HG03354 (cell line): ENCODE results near the gene AKIRIN2.
A peak's percentile ranks its signal among the peaks of the same experiment; 100 is the strongest.

ENCODE experiments used
- ATAC-seq: cut with Tn5 transposase; IDR thresholded peaks from one replicate; pipeline ENCODE4 v1.9.1; 2021; ENCODE audit warnings: mild to moderate bottlenecking; ENCODE audit not compliant: unreplicated experiment, poor library complexity, severe bottlenecking

Gene AKIRIN2

DNA sequence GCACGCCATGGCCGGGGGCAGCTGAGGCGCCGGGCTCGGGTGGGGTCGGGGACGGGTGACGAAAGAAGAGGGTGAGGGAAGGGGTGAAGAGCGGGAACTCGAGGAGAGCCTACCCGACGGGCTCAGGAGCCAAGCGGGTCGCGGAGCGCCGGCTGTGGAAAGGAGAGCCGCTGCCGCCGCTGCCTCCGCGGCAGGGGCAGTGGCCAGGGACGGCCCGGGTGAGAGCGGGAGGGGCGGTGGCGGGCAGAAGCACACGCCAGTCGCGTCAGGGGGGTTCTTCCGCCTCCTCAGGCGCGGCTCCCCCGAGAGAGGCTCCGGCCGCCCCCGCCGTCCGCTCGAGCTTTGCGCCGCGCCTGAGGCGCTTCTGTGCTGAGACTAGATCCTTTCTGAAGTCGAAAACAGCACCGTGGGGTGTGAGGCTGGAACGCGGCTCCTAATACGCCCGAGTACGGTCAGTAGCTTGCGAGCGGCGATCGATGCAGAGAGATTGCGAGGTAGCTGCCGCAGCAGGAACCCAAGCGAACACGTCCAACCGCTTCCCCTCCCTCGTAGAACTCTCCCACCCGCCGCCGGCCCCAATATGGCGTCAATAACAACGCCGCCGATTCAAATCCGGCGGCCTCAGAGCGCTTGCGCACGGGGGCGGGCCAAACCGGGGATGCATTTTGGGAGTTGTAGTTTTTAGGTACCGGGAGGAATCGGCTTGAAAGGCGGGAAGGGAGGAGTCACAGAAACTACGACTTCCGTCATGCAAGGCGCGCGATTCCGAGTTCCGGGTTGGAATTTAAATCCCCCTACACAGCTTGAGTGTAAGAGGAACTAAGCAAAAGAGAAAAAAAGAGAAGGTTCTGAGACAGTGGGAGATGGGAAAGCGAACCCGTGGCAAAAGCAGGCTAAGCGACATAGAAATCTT is at the start of gene AKIRIN2:
Gene AKIRIN2 (minus strand): TSS at position 558 of the 913 bp plus-strand sequence. CDS start 549 bp downstream, at position 9.
- peak; percentile 71 for ATAC-seq

DNA sequence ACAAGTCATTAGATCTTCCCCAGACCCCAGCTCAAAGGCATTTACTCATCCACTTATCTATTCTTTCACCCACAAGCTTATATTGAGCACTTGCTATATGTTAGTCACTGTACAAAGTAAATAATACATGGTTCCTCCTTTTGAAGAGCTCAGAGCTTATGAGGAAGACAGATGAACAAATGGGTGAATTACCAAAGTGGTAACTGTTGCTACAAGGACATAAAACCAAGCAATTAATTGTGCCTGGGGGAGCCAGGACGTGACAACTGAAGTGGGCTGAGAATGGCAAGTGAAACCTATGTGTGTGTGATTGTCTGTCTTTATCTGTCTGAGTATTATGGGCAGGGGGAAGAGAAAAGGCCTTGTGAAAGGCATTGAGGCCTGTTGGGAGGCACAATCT is 45.6 kb upstream of the AKIRIN2 start:
- no peak for ATAC-seq

DNA sequence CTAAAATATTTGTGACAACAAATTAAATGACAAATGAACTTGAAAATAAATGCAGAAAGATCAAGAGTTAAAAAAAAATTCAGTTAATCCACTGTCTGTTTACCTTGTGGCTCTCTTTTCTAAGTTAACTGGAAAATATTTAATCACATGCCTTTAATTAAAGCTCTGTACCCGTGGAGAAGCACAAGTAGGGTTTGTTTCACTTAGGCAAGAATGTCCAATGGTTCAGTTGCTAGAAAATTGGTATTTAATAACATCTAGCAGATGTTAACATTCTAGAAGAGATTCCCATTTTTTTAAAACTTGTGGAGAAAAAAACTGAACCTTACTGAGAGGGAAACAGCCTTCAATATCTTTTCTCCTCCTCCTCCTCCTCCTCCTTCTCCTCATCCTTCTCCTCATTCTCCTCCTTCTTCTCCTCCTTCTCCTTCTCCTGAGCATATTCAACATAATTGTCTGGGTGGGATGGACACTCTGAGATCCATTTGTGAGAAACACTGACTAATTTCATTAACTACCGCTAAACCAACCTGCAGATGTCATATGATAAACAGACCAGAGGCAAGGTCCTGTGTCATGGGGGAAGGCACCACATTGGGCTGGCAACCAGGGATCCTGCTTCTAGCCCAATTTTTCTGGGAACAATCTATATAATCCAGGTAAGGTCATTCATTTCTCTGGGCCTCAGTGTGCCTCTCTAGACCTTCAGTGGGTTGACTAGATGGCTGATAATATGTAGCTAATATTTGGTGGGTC is 44.1 kb upstream of the AKIRIN2 start:
- ATAC-seq = no peak

DNA sequence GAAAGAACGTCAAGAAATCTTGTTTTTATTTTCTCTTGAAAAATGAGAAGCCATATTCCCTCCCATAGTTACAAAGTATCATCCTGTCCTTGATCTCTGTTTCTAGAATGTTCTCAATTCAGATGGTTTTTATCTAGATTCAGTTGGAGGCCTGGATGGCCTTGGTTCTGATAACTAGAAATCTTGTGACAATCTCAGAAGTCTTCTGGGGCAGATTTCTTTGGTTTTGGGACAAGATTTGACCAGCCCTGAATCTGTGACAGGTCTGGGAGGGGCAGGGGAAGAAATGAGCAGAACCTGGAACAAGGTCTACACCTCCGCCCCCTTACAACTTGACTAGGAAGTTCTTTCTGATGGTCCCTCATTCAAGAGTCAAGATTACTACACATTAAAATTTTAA is 41.4 kb upstream of the AKIRIN2 start:
- ATAC-seq = no peak

DNA sequence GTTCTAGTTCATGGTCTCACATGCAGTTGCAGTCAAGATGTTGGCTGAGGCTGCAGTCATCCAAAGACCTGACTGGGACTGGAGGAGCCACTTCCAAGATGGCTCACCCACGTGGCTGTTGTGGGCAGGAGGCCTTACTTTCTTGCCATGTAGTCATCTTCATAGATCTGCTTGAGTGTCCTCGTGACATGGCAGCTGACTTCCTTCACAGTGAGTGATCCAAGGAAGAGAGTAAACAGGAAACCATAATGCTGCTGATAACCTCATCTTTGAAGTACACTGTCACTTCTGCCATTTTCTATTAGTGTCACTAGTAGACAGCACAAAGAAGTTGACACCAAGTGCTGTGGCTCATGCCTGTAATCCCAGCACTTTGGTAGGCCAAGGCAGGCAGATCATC is 40.1 kb upstream of the AKIRIN2 start:
- ATAC-seq = peak; percentile 83

DNA sequence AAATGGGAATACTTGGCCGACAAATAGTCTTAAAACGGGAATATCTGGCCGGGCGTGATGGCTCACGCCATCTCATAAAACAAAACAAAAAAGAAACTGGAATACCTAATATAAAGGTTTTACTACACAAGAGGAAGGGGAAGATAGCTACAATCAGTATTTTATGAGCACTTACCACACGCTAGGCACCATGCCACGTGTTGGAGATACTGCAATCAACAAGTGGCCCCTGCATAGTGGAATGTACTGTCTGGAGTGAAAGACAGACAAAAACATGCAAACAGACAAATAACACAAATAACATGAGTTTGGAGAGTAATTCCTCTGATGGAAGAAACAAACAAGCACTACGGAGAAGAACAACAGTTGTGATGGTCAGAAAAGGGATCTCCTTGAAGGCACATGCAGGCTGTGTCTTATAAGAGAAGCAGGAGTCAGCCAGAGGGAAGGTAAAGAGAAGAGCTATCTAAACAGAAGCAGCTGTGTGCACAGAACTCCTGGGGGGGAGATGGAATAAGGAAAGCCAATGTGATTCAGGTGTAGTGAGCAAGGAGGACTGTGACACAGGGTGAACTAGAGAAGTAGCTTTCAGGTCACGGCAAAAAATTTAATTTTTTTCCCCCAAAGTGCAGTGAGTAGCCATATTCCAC is 39.1 kb upstream of the AKIRIN2 start:
- ATAC-seq = no peak

DNA sequence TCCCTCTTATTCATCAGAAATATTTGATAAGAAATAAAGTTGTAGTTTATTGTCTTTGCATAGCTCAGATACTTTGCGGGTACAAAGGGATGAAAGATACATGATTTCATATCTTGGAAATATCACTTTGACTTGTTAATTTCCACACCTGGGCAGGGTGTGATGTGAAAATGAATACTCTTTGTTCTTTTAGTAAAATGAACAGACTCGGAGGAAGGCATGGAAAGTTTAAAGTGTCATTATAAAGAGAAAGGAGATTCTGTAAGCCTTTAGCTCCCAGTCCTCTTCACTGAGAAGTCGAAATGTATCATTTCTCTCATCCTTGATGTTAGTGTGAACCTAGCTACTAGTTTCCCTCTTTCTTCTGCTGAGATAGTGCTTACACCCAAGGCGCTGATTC is 36.7 kb upstream of the AKIRIN2 start:
- ATAC-seq = no peak

DNA sequence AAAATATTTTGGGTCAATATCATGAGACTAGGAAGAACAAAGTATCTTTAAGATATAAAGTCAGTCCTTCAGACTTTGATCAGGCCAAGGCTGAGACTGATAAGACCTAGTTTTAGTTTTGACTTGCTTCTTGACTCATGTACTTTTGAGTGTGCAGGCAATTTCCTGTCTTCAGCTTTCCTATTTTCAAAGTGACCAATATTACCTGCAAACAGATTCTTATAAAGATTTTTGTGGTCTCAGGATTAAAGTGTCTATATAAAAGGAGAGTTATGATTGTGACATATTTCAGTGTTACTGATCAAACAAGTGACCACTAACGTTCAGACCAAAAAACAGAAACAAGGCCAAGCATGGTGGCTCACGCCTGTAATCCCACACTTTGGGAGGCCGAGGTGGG is 36.0 kb upstream of the AKIRIN2 start:
- no peak for ATAC-seq

DNA sequence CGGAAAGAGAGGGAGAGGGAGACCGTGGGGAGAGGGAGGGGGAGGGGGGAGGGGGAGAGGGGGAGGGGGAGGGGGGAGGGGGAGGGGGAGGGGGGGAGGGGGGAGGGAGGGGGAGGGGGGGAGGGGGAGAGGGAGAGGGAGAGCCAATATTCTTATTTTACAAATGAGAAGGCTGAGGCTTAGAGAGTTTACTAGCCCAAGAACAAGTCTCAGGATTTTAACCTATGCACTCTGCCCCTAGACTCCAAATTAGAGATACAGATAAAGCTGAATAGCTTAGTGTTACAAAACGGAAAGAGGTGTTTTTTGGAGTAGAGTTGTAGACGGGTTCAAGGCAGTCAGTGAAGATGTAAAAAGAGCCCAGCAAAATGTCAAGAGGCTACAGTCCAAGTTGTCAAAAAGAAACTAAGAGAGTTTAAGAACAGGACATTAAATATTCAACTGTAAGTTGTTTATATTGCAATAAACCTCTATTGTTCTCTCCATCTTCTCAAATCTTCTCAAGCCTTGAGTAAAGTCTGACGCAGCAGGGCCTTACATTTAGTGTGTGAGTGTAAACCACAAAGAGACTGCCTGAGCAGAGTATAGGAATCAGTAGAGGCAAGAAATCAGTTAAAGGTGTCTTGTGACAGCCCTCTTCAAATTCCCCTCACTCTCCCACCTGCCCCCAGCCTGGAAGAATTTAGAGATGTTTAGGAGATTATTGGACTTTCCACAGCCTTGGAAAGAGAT is 34.9 kb upstream of the AKIRIN2 start:
- no peak for ATAC-seq

DNA sequence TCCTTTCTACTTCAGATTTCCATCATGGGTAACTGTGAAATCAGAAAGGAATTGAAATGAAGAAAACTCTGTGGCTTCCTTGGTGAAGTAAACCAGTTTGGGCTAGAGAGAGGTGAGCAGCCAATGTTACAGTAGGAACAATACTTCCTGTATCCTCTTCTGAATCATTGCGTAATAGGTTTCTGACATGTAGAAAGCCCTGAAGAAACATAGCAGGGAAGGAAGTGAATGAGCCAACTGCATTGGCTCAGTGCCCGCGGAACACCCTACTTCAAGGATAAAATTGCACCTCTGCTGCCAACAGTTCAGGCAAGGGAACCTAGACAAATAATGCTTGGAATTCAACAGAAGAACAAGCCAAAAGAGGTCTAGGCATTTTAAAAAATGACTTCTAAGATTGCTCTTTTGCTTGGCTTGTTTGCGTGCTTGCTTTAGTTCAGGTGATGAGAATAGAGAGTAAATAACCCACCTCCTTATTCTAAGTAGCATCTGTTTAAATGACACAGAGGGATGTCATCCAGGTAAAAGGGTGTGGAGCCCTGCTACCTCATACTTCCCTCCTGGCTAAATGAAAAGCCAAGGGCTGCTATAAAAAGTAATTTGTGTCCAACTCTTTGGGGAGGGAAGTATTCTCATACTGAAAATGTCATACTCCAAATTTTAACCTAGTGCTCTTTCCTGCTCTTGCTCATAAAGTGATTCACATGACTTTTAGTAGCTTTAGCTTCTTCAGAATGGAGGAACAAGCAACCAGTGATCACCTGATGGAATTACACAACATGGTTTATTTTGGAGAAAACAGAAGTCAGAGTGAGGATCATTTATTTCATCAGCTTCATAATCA is 30.0 kb upstream of the AKIRIN2 start:
- ATAC-seq = peak; percentile 90

DNA sequence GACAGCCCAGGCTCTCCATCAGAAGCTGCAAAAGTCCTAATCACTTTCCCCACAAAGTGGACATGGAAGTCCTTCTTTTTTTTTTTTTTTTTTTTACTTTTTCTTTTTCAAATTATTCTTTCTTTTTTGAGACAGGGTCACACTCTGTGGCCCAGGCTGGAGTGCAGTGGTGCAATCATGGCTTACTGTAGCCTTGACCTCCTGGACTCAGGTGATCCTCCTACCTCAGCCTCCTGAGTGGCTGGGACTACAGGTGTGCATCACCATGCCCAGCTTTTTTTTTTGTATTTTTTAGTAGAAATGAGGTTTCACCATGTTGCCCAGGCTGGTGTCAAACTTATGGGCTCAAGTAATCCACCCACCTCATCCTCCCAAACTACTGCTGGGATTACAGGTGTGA is 29.0 kb upstream of the AKIRIN2 start:
- ATAC-seq = no peak

DNA sequence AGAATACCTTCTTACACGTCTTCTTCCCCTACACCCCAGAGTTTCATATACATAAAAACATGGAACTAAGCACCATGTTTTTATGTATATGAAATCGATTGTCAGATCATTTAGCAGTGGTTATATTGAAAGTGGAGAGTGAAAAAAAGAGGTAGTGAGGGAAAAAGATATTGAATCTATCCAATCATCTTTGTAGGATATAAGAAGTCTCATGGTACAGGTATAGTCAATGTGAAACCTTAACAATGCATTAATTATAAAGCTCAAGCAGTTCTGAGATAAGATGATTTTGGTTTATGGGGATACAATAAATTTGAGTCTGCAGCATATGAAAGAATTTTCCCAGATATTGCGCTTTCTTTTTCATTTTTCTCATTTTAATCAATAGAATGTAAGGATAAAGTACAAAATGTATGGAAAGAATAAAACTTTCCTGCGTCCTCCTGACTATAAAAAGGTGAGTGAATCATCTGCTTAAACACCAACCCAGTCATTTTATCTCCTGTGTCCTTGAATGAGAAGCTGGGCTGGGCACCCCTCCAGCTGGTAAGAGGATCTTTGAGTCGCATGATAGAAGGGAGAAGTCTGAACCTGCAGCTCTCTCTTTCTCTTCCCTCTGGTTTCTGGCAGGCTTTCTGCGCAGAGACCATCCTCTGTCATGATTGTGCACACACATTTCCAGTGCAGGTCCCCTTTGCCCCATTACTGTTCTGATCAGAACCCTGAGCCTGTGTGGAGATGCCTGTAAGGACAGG is 28.1 kb upstream of the AKIRIN2 start:
- no peak for ATAC-seq

DNA sequence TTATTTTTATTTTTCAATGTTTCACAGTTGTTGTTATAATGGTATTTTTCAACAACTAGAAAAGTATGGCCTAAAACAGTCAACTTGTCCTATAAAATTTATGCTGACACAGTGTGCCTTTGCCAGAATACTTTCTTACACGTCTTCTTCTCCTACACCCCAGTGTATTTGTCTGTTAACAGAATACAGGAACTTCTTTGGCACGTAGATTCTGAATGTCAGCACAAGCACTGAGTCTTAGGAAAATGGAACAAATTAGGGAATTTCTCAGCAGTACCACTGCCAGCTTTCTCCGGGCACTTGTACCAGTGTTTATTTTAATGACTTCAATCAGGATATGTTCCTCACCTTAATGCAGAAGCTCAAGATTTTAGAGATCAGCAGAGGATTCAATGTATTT is 26.7 kb upstream of the AKIRIN2 start:
- no peak for ATAC-seq

DNA sequence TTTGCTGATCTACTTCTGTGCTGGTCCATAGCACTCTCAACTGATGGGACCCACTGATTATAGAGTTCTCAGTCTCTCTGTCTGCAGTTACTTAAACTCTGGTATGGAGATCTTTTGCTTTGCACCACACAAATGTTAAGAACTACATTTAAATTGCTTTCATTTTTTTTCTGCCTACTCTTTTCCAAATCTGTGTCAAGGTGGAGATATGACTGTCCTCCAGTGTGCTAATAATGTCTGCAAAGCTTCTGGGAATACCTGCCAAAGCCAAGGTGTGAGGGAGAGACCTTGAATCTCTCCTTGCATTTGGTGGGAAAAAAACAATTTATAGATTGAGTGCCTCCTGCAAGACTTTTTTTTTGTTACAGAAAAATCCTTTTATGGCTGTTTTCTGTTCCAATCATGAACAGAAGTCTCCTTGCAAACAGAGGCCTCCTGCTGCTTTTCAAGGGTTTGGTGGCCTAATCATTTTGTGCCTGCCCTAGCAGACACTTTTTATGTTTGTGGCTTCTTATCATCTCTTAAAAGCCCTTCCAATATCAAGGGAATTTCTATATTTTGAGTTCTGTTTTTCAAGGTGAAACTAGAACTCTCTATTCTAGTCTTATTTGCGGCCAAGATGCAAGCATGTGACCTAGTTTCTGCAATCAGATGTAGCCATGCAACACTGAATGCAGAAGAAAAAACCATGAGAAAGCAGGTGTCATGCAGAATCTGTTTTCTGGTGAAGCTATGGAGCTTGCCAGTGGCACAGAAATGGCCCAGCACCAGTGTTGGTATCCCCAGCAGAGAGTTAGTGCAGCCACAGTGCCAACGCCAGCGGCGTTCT is 23.2 kb upstream of the AKIRIN2 start:
- ATAC-seq = peak; percentile 89

DNA sequence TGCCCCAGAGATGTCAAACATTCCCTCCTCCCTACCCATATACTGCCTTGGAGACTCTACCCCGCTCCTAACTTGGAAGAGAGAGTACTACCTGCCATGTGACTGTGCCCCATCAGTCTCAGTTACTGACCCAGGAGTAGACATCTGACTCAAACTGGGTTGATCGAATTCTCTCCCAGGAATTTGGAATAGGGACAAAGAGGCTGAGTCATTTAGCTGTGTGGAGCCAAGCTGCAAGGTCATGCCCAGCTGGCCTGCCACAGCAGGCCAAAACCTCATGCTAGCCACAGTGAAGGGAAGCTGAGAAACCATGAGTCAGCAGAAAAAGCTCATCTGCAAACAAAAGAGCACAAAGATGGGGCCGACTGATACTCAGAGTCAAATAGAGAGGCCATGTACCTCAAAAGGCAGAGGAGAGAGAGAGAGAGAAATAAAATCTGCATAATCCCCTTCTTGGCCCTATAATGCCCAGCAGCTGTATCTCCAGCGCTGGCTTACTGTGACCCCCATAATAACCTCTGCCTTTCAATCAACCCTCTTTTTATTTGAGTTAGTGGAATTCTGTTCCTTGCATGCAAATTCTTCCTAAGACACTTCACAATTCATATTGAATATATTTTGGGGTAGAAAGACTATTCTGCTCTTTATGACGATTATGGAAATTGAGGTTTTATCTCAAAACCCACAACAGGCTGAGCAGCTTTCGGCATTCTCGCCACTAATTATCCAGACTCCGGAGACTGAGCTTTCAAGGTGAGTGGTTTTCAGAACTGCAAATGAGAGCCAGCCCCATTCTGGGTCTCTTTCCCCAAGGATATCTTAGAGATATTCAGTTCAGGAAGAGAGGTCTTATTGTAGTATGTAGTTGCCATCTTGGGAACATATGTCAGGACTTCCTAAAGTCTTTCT is 21.4 kb upstream of the AKIRIN2 start:
- ATAC-seq = peak; percentile 42

DNA sequence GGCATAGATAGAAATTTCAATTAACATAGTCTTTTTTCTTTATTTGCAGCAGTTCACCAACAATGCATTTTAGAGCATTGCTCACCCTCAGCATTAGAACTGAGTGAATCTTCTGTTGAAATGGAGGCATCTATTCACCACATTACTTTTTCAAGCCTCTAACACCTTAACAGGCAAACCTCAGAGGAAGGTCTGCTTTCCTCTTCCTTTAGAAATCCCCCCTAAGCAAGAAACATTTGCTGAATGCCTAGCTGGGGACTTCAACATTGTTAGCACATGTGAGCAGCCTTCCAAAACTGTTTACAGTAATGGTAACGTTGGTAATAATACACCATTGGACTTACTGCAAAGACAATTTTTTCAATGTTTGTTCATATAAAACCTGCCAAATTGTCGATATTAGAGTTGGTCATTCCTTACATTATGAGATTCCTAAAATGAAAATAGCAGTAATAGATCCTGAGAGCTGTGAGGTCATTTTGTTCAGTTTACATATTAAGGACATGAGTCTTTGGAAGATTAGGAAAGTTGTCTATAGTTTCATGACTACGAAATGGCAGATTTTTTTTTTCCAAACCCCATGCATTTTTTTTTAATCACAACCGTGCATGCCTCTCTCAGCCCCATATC is 20.6 kb upstream of the AKIRIN2 start:
- no peak for ATAC-seq
